ENCODE results near the gene HMGN2. TPM values are rescaled to one million over a fixed set of nuclear protein-coding genes. Genes with fewer than 3 reads are reported as not detected.

Gene HMGN2
- total RNA-seq, 1 experiment from 2014 or later: 888 TPM

- POLR2A ChIA-PET (ENCODE audit: unreplicated experiment): no interaction called here
- no peaks in the 10 kb centered on the region for H3K27me3 ChIP-seq (ENCODE audit: low read length)
- H3K4me1 ChIP-seq (ENCODE audit: insufficient read depth, low read length): no peaks in the 10 kb centered on the region
- CTCF ChIA-PET: no interaction called here
- TF ChIP-seq EZH2phosphoT487 (IDR thresholded peaks at IDR 0.05; ENCODE audit: borderline replicate concordance, low read length) (no peak), CTCF (conservative IDR thresholded peaks at IDR 0.05; ENCODE audit: low read depth, low read length) (no peak), EZH2 (IDR thresholded peaks at IDR 0.05; ENCODE audit: low read length, unreplicated experiment) (no peak)
- H3K36me3 ChIP-seq (ENCODE audit: low read depth, low read length): peaks cover 28% of the 10 kb centered on the region
- no peaks in the 10 kb centered on the region for H3K9me3 ChIP-seq (ENCODE audit: low read length)
- no peak overlapping the region for H2AFZ ChIP-seq (ENCODE audit: low read length)
- no peaks in the 10 kb centered on the region for H4K20me1 ChIP-seq (ENCODE audit: low read length)
- H3K4me2 ChIP-seq (ENCODE audit: low read length): no peak overlapping the region
- BruUV-seq (replicated peaks): no TSS peak
- H3K4me3 ChIP-seq (ENCODE audit: low read length): no peak overlapping the region
- no peak overlapping the region for H3K9ac ChIP-seq (ENCODE audit: low read length)
- ATAC-seq (0 out of 2 replicates have a peak, but pooled peaks have one; percentile 18), DNase-seq (no peak)
- no peaks in the 10 kb centered on the region for H3F3A ChIP-seq (ENCODE audit: low read length, unreplicated experiment)
- no peak overlapping the region for H3K27ac ChIP-seq (ENCODE audit: low read length)
- intact Hi-C loops (cut with micrococcal nuclease): no loop called here
- no peaks in the 10 kb centered on the region for H3K79me2 ChIP-seq (ENCODE audit: low read length)
- no peaks in the 10 kb centered on the region for H3K9me2 ChIP-seq (replicated peaks; ENCODE audit: low read length)
Observed at GRCh38 chr1:26452459-26453183, 19.6 kb upstream of the HMGN2 start.

- DNase-seq (no peak), ATAC-seq (no peak)
- Histone ChIP-seq H3K27ac (ENCODE audit: low read length) (no peak overlapping the region), H4K20me1 (ENCODE audit: low read length) (no peaks in the 10 kb centered on the region), H3K36me3 (ENCODE audit: low read depth, low read length) (peaks cover 18% of the 10 kb centered on the region; the same call in 1 of the 2 replicates), H3K79me2 (ENCODE audit: low read length) (no peaks in the 10 kb centered on the region), H3K4me1 (ENCODE audit: insufficient read depth, low read length) (no peaks in the 10 kb centered on the region), H3K27me3 (ENCODE audit: low read length) (no peaks in the 10 kb centered on the region), H3K9ac (ENCODE audit: low read length) (no peak overlapping the region), H3K9me2 (replicated peaks; ENCODE audit: low read length) (no peaks in the 10 kb centered on the region), H2AFZ (ENCODE audit: low read length) (no peak overlapping the region), H3F3A (ENCODE audit: low read length, unreplicated experiment) (no peaks in the 10 kb centered on the region), H3K4me3 (ENCODE audit: low read length) (no peak overlapping the region), H3K9me3 (ENCODE audit: low read length) (no peaks in the 10 kb centered on the region), H3K4me2 (ENCODE audit: low read length) (no peak overlapping the region)
- no peak for TF ChIP-seq CTCF (conservative IDR thresholded peaks at IDR 0.05; ENCODE audit: low read depth, low read length)
- no peak for TF ChIP-seq EZH2phosphoT487 (IDR thresholded peaks at IDR 0.05; ENCODE audit: borderline replicate concordance, low read length)
- TF ChIP-seq EZH2 (IDR thresholded peaks at IDR 0.05; ENCODE audit: low read length, unreplicated experiment): no peak
- POLR2A ChIA-PET (ENCODE audit: unreplicated experiment): no interaction called here
- CTCF ChIA-PET: no interaction called here
- intact Hi-C loops (cut with micrococcal nuclease): no loop called here
- no TSS peak for BruUV-seq (replicated peaks)
Observed at GRCh38 chr1:26459148-26459547, 13.1 kb upstream of the HMGN2 start.

- POLR2A ChIA-PET (ENCODE audit: unreplicated experiment): no interaction called here
- CTCF ChIA-PET: no interaction called here
- peaks cover 20% of the 10 kb centered on the region; the same call in 1 of the 2 replicates for H3K36me3 ChIP-seq (ENCODE audit: low read depth, low read length)
- no peaks in the 10 kb centered on the region for H3F3A ChIP-seq (ENCODE audit: low read length, unreplicated experiment)
- no peak overlapping the region for H3K27ac ChIP-seq (ENCODE audit: low read length)
- no peak overlapping the region for H2AFZ ChIP-seq (ENCODE audit: low read length)
- H3K4me1 ChIP-seq (ENCODE audit: insufficient read depth, low read length): no peaks in the 10 kb centered on the region
- TF ChIP-seq EZH2phosphoT487 (IDR thresholded peaks at IDR 0.05; ENCODE audit: borderline replicate concordance, low read length) (no peak), CTCF (conservative IDR thresholded peaks at IDR 0.05; ENCODE audit: low read depth, low read length) (no peak), EZH2 (IDR thresholded peaks at IDR 0.05; ENCODE audit: low read length, unreplicated experiment) (no peak)
- DNase-seq (no peak), ATAC-seq (no peak)
- H3K9ac ChIP-seq (ENCODE audit: low read length): no peak overlapping the region
- no peak overlapping the region for H3K4me2 ChIP-seq (ENCODE audit: low read length)
- H3K4me3 ChIP-seq (ENCODE audit: low read length): no peak overlapping the region
- intact Hi-C loops (cut with micrococcal nuclease): no loop called here
- no peaks in the 10 kb centered on the region for H3K27me3 ChIP-seq (ENCODE audit: low read length)
- no peaks in the 10 kb centered on the region for H3K9me3 ChIP-seq (ENCODE audit: low read length)
- H3K9me2 ChIP-seq (replicated peaks; ENCODE audit: low read length): no peaks in the 10 kb centered on the region
- no peaks in the 10 kb centered on the region for H4K20me1 ChIP-seq (ENCODE audit: low read length)
- H3K79me2 ChIP-seq (ENCODE audit: low read length): no peaks in the 10 kb centered on the region
- no TSS peak for BruUV-seq (replicated peaks)
Observed at GRCh38 chr1:26459573-26460031, 12.6 kb upstream of the HMGN2 start.

All from PC-3 (cell line).